HCEC 1CT (cell line): ENCODE measurements around the gene SYNPO.

Experiments
- DNase-seq: peaks from one replicate; pipeline ENCODE4 v3.0.0-alpha.2; 2017

SYNPO gene

DNA sequence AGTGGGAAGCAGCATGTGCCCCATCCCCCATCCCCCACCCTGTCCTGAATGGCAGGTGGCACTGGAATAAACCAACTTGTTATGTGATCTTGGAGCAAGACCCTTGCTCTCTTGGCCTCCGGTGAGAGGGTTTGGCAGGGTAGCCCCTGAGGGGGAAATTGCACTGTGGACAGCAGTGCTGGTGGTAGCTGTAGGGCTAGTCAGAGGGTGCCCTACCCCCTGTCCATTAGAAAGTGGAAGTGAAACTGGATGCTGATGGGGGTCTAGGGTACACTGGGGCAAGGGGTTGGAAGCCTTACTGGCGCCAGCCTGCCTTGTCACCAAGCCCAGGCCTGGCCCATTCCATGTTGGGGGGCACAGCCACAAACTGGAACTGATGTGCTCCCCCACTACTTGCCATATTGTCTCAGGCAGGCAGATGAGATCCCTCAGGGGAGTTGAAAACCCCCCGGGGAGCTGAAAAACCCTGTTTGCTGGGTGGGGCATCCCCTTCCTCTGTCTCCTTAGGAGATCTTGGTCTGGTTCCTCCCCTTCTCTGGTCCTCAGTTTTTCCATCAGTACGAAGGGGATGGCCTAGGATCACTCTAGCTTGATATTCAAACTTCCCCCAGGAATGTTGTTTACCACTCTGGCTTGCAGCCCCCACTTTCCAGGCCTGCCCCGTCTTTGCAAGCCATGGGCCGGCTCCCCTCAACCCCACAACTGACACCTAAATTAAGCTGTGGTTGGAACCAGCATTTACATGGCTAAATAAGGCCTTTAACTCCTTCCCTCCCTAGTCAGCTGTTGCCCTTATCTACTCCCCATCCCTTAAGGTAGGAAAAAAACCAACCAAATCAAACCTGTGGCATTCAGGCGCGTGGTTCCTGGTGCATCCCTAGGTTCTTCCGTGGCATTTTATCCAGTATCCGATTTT is 14.4 kb upstream of the SYNPO start:
- DNase-seq: no peak

DNA sequence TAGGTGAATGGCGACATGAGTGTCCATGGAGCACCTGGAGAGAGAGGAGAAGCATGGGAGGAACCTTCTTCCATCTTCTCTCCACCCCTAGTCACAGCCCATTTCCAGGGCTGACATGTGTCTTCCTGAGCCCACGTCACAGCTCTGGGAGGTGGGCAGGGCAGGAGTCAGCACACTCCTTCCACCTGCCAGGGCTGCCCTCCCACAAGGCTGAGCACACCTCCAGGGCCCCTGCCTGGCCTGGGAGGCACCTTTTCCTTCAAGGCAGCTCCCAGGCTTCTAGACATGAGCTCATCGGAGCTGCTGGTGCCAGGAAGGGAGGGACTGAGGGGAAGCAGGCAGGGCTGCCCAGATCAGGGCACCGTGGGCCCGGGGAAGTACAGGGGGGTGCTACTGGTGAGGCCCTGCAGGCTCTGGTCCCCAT is 13.6 kb upstream of the SYNPO start:
- DNase-seq: no peak

GRCh38 chr5:150627731-150628545 is 12.5 kb upstream of the SYNPO start:
- peak; percentile 42 for DNase-seq

DNA sequence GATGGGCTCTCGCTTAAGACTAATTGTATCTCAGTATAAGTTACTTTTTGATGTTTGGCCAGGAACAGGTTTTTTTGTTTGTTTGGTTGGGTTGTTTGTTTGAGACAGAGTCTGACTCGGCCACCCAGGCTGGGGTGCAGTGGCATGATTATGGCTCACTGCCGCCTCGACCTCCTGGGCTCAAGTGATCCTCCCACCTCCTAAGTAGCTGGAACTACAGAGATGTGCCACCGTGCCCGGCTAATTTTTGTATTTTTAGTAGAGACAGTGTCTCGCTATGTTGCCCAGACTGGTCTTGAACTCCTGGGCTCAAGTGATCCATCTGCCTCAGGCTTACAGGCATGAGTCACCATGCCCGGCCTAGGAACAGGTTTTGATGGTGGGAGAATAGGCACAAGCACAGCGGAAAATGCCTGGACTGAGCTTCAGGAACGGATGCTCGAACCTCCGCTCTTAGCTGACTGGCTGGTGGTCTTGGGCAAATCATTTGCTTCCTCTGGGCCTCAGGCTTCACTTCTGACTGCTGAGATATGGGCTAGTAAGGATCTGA is 11.4 kb upstream of the SYNPO start:
- no peak for DNase-seq

DNA sequence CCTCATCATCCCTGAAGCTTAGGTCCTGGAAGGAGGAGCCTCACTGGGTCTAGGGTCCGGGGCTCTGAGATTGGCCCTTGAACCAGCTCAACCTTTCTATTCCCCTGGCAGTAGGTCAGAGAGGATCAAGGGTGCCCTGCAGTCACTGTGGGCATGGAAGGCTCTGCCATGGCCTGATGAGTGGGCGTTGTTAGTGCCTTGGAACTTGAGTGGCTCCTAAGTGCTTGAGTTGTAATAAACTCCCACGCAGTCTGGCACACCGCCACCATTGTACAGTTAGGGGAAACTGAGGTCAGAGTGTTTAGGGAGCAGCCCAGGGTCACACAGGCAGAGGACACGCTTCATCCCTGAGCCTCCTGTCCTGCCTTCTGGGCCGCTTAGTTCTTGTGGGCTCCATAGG is 10.4 kb upstream of the SYNPO start:
- no peak for DNase-seq

- no peak for DNase-seq
Measured at GRCh38 chr5:150630461-150631325, 9.8 kb upstream of the SYNPO start.

DNA sequence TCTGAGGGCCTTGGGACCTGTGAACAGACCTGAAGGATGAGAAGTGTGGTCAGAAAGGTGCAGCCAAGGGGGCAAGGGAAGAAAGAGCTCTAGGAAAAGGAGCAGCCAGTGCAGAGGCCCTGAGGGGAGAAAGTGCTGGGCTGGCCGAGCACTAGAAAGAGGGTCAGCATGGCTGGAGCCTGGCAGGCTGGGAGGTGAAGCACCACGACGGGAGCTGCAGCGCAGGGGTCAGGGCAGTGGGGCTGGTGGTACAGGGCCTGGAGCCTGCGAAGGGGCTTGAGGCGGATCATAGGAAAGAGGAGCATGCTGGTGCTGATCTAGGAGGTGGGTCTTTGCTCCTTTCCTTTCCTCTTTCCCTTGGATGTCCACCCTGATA is 9.1 kb upstream of the SYNPO start:
- DNase-seq: no peak

DNA sequence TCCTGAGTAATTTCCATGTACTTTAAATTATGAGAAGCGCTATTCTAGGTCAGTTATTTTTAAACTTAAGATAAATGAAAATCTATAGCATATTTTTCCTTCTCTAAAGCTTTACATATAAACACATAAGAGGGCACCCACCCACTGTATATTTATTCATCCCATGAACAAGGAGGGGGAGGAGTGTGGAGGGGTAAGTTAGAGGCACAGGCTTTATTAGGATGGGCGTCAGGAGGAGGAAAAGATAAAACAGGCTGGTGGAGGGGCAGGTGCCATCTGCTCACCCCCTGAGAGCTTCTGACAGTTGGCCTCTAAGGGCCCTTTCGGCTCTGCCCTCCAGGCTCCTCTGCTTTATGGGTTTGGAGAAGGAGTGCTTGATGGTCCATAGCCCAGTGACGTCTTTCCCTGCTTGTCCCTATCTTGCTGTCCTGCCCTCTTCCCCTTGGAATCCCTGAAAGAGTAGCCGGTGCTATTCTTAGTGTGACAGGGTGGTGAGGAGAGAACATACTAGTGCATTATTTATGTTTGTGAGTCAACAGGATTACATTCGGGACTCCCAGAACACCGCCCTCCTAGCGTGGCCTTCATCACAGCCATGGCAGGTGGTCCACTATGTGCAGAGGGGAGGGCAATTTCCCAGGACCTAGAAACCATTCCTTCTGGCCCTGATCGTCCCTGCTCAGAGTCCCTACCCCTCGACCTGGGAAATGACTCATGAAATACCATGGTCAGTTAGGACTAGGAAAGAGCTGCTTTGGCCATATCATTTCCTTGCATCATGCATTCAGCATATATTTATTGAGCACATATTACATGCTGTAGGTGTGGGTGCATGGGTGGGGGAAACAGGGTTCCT is 7.9 kb upstream of the SYNPO start:
- peak; percentile 45 for DNase-seq

- DNase-seq: no peak
Measured at GRCh38 chr5:150633429-150633828, 7.0 kb upstream of the SYNPO start.

DNA sequence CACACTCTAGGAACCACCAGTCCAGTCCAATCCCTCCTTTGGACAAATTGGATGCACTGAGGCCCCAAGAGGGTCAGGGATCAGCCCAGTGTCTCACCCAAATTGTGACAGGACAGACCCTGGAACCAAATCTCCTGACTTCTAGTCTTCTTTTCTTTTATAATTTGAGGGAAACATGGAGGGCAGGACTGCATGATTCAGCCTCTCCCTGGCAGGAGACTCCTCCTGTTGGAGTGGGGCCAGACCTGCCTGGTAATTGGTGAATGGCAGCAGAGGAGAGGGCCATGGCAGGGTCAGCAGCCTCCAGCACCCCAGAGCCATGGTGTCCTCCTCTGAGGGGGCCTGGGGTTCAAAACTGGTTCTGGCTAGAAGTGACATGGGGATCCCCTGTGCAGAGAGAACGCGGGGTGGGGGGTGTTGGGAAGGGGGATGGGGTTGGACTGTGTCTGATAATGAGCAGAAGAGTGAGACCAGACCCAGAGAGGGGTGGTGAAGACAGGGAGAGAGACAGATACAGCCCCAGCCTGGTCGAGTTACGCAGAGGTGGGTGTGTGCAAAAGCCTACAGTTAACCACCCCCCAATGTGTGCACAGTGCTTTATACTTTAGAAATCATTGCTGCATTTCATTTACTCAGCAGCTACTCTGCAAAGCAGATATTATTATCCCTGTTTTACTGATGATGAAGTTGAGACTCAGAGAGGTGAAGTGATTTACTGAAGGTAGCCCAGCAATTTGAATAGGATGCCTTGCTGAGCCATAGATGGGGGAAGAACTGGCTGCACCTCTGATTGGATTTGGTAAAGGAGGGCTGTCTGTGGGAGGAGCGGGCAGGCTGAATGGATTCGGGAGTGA is 3.8 kb upstream of the SYNPO start:
- peak; percentile 41 for DNase-seq

DNA sequence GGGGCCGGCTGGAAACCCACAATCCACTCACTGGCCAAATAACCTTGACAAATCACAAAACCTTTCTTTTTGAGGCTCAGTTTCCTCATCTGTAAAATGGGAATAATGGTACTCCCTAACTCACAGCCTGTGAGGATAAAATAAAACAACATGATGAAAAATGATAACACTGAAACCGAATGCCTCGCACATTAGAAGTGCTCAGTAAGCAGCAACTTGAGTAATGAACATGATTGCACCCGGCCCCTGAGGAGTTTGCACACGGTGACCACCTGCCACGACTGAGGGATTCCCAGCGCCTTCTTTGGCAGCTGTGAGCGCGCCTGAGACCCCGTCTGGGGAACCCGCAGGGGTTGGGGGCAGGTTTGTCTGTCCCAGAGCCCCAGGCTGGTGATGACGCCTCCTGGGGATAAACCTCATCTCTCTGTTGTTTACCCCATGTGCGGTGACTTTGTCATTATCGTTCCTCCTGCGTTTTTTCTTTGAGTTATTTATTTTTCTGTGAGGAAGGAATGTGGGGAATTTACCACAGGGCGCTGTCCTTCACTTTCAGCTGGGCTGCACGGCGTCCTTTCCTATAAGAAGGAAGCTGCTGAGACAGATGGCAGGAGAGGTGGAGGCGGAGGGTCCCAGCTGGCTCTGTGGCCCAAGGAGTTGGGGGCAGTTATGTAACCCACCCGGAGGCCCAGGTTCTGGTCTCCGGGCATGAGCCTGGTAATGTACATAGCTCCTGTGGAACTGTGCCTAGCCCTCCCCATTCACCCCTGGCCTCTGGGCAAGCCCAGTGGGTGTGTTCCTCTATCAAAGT is 3.0 kb upstream of the SYNPO start:
- peak; percentile 87 for DNase-seq

DNA sequence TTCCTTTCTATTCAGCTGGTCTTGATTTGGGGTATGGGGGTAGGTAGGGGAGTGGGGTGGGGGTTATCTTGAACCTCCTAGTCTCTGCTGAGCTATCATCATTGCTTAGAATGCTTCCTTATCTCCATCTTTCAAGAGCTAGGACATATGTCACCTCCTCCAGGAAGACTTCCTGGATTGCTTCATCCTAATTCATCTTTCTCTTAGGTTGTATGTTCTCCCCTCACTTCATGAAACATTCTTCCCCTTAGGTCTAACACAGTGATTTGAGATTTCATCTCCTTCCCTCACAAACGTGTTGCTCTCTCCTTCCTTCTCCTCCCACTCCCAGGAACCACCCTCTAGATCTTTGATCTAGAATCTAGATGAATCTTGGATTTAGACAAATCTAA is 2.4 kb upstream of the SYNPO start:
- DNase-seq: no peak

GRCh38 chr5:150638488-150639376 is 1.7 kb upstream of the SYNPO start:
- DNase-seq: no peak

GRCh38 chr5:150639377-150639692 is 1.1 kb upstream of the SYNPO start:
- no peak for DNase-seq

- no peak for DNase-seq
Measured at GRCh38 chr5:150639751-150640150, 709 bp upstream of the SYNPO start.

GRCh38 chr5:150641006-150641570 is 628 bp downstream of the SYNPO start:
- peak; percentile 20 for DNase-seq

GRCh38 chr5:150641824-150642566 is 1.5 kb downstream of the SYNPO start:
- no peak for DNase-seq

DNA sequence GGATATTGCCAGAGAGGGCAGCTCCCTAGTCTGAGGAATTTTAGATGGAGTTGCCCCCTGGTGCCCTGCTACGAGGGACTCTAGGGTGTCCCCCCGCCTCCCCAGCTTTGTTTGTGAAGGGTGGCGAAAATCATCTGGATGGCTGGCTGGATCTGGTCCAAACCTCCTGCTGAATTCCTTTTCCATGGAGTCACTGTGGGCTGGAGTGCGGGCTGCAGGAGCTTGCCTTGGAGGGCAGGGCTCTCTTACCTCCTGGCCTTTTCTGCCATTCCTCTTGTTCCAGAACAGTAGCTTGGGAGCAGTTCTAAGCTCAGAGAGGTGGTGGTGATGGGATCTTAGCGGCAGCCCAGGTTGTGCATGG is 2.1 kb downstream of the SYNPO start:
- peak; percentile 85 for DNase-seq
